Astrocyte of the cerebellum (primary cell): ENCODE measurements around the gene KCNA1.

ENCODE experiments used
- DNase-seq: peaks from one replicate; pipeline ENCODE4 v3.0.0-alpha.2; 2011; ENCODE audit warnings: low read depth
- H3K4me3 ChIP-seq: 2 replicates; pipeline ENCODE4 v1.5.1; 2011; ENCODE audit warnings: mild to moderate bottlenecking, low read depth, low read length, moderate library complexity
- in situ Hi-C: cut with HindIII; loops from 2 replicates; pipeline ENCODE4 v1.10.0; 2017; ENCODE audit warnings: low sequenced_read_pairs
- TF ChIP-seq, protein P1 (sequence below): IDR thresholded peaks from 2 replicates; pipeline ENCODE4 v1.5.1; 2012; ENCODE audit warnings: low read length, low read depth, moderate library complexity, mild to moderate bottlenecking; ENCODE audit errors: missing control alignments

KCNA1 gene

DNA sequence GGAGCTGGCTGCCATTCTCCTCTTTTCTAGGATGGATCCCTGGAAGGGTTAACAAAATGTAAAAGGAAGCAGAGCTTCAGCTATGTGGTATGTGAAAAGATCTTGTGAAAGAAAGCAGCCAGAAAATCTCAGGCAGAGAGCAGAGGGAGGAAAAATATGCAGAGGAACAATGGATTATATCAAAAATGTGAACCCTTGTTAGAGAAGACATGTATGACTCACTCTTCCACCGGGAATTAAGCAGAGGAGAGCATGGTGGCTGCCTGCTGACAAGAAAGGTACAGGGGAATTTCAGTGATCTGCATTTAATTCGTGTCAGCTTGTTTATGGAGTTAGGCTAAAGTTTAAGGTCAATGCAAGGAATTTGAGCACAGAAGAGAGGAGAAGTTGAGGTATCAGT, 46.3 kb downstream of the KCNA1 start:
- TF ChIP-seq, protein P1, sequence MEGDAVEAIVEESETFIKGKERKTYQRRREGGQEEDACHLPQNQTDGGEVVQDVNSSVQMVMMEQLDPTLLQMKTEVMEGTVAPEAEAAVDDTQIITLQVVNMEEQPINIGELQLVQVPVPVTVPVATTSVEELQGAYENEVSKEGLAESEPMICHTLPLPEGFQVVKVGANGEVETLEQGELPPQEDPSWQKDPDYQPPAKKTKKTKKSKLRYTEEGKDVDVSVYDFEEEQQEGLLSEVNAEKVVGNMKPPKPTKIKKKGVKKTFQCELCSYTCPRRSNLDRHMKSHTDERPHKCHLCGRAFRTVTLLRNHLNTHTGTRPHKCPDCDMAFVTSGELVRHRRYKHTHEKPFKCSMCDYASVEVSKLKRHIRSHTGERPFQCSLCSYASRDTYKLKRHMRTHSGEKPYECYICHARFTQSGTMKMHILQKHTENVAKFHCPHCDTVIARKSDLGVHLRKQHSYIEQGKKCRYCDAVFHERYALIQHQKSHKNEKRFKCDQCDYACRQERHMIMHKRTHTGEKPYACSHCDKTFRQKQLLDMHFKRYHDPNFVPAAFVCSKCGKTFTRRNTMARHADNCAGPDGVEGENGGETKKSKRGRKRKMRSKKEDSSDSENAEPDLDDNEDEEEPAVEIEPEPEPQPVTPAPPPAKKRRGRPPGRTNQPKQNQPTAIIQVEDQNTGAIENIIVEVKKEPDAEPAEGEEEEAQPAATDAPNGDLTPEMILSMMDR = no peak
- in situ Hi-C loops = no loop called here
- peak; percentile 57 for DNase-seq
- H3K4me3 ChIP-seq = no peak overlapping the region

DNA sequence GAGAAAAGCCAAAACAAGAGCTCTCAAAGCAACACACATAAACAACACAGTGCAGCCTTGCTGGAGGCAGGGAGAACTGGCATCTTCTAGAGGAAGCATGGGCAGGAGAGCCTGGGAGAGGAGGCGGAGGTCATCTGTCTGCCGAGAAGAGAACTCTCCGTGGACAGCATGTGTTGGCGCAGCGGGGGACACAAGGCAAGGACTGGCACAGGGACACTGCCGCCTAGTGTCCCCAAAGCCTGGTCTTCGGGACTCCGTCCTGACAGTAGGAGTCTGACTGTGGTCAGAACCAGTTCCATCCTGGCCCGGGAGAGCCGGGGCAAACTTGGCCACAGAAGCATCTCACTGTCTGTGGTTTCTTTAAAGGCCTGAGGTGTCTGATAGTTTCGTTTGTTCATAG, 47.3 kb downstream of the KCNA1 start:
- DNase-seq = no peak
- H3K4me3 ChIP-seq = no peak overlapping the region
- in situ Hi-C loops = no loop called here
- TF ChIP-seq, protein P1 = no peak

DNA sequence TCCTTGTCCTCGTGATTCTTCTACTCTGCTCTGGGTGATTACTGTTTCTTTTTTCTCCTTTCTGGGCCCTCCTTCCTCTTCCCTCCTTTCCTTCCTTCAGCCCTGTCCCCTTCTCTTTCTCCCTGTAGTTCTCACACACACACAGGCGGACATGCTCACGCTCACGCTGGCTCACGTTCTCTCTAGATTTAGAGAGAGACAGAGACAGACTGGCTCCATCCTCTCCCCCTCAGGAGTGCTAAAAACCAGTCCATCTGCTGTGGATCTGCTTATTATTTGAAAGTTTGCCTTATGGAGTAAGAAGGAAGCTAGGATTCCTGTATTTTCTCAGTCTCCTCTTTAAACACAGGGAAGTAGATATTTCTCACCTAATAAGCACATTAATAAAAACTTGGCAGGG, 48.1 kb downstream of the KCNA1 start:
- TF ChIP-seq, protein P1 = no peak
- no peak for DNase-seq
- no peak overlapping the region for H3K4me3 ChIP-seq
- in situ Hi-C loops = no loop called here

- peak; percentile 61 for DNase-seq
- H3K4me3 ChIP-seq = no peak overlapping the region
- TF ChIP-seq, protein P1 = peak; percentile 39
- in situ Hi-C loops = no loop called here
Measured at GRCh38 chr12:4958697-4959375, 49.1 kb downstream of the KCNA1 start.

GRCh38 chr12:4959381-4959780, 49.7 kb downstream of the KCNA1 start:
- TF ChIP-seq, protein P1 = no peak
- H3K4me3 ChIP-seq = no peak overlapping the region
- no peak for DNase-seq
- in situ Hi-C loops = no loop called here

- no peak for DNase-seq
- in situ Hi-C loops = no loop called here
- no peak overlapping the region for H3K4me3 ChIP-seq
- TF ChIP-seq, protein P1 = no peak
Measured at GRCh38 chr12:4960030-4960429, 50.3 kb downstream of the KCNA1 start.

DNA sequence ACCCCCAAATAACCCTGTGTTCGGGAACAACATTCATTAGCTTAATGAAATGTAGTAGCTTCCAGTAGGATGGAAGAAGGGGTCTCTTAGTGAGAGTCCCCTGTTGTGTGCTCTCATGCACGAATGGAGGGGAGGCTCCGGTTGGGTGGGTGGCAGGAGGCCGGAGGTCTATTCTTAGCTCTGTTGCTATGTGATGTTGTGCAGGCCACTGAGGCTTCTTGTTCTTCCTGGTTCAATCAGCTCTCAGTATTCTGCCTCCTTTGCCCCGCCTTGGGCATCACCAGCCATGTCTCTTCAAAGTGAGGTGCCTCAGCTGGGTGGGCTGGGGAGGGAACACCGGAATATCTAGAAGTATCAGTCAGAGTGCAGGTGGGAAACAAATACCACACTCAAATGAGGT, 50.8 kb downstream of the KCNA1 start:
- H3K4me3 ChIP-seq = no peak overlapping the region
- TF ChIP-seq, protein P1 = no peak
- DNase-seq = no peak
- in situ Hi-C loops = no loop called here
